Upper lobe of left lung (tissue), 4 donors: Measurements from ENCODE around the gene CTNNB1.

Source experiments
- CTCF ChIP-seq, 6 experiments: fragments of 450-650 bp in 4 of 6; fragments of 200-600 bp in 2 of 6; sonication (generic) in 2 of 6; IDR thresholded peaks; one replicate each; pipeline ENCODE4 v1.5.1; 2016 to 2019; ENCODE audit warnings: antibody characterized with exemption in 6 of 6
- EP300 ChIP-seq, 4 donors: sonication (generic); formaldehyde crosslinking; IDR thresholded peaks; one replicate each; pipeline ENCODE4 v1.5.1; 2017; ENCODE audit warnings: antibody characterized with exemption in 4 of 4, control low read depth in 2 of 4
- POLR2A ChIP-seq, 4 donors: fragments of 450-650 bp; IDR thresholded peaks; one replicate each; pipeline ENCODE4 v1.5.1; 2016 to 2017; ENCODE audit warnings: antibody characterized with exemption in 4 of 4, mild to moderate bottlenecking in 2 of 4
- POLR2AphosphoS5 ChIP-seq, 2 donors: sonication (generic); formaldehyde crosslinking; IDR thresholded peaks; one replicate each; pipeline ENCODE4 v1.5.1; 2017; ENCODE audit warnings: antibody characterized with exemption in 2 of 2

GRCh38 chr3:41239587-41239986 is 40.3 kb downstream of the CTNNB1 start:
- no peak for TF ChIP-seq CTCF (IDR thresholded peaks at IDR 0.05)
- TF ChIP-seq POLR2AphosphoS5 (IDR thresholded peaks at IDR 0.05): no peak
- no peak for TF ChIP-seq POLR2A (IDR thresholded peaks at IDR 0.05)
- TF ChIP-seq EP300 (IDR thresholded peaks at IDR 0.05): no peak
